Erythroblast (primary cell): ENCODE results near the gene LILRB2.

Experiments
- GATA1 ChIP-seq: IDR thresholded peaks from 2 replicates; pipeline ENCODE4 v1.6.1; 2011; ENCODE audit warnings: low read depth, mild to moderate bottlenecking, control low read depth, low read length, moderate library complexity
- POLR2A ChIP-seq: IDR thresholded peaks from 2 replicates; pipeline ENCODE4 v1.6.1; 2011; ENCODE audit warnings: mild to moderate bottlenecking, low read length

DNA sequence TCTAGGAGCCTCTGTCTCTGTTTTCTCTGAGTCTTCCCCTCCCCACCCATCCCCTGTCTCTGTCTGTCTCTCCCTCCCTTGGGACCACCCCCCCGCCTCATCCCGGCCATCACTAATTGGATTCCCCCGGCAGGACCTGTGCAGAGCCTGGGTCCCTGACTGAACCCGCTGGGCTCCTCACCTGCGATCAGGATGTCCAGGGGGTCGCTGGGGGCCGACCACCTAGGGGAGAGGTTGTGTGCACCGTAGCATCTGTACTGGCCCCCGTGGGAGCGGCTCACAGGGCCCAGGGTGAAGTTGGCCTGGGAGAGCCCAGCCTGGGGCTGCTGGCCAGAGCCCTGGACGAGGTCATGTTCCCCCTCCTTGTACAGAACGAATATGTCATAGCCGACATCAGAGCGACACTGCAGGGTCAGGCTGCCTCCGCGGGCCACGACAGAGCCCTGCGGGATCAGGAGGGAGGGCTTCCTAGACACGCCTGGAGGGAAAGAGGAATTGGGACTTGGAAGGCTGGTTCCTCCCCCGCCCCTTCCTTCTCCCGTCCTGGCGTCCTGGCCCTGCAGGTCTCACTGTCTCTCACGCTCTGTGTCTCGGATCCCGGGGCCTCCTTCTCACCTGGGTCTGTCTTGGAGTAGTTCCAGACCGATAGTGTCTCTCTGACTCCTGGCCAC lies 25.7 kb downstream of the LILRB2 start:
- TF ChIP-seq POLR2A (no peak), GATA1 (no peak)
